Neural cell (in vitro differentiated cells): ENCODE results near the gene GPC5.

Experiments
- TAF1 ChIP-seq: IDR thresholded peaks from 2 replicates; pipeline ENCODE4 v1.6.1; 2012; ENCODE audit warnings: low read depth
- TF ChIP-seq, protein P1 (sequence below): fragments of 450-650 bp; IDR thresholded peaks from 2 replicates; pipeline ENCODE4 v1.5.1; 2014; ENCODE audit warnings: antibody characterized with exemption, mild to moderate bottlenecking, moderate library complexity; ENCODE audit not compliant: poor library complexity, severe bottlenecking

DNA sequence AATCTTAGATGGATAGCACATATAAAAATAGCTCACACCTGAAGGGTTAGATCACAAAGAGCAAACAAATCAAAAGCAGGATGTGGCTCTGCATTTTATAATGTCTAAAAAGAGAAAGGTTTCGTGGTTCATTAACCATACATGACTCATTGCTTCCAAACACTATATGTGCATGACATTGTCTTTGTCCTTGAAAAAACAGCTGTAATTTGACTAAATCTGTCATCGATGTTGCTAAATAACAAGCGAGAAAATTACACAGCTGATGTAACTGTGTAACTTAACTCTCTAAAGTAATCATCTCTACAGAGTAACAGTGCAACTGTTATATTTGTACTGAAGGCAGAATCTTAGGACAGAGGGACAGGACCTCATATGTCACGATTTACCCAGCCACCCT is 1445.1 kb downstream of the GPC5 start:
- TF ChIP-seq, protein P1, sequence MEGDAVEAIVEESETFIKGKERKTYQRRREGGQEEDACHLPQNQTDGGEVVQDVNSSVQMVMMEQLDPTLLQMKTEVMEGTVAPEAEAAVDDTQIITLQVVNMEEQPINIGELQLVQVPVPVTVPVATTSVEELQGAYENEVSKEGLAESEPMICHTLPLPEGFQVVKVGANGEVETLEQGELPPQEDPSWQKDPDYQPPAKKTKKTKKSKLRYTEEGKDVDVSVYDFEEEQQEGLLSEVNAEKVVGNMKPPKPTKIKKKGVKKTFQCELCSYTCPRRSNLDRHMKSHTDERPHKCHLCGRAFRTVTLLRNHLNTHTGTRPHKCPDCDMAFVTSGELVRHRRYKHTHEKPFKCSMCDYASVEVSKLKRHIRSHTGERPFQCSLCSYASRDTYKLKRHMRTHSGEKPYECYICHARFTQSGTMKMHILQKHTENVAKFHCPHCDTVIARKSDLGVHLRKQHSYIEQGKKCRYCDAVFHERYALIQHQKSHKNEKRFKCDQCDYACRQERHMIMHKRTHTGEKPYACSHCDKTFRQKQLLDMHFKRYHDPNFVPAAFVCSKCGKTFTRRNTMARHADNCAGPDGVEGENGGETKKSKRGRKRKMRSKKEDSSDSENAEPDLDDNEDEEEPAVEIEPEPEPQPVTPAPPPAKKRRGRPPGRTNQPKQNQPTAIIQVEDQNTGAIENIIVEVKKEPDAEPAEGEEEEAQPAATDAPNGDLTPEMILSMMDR, result no peak
- no peak for TF ChIP-seq TAF1
